HCT116 (cell line): Measurements from ENCODE around the gene KCNC1. TPM values are rescaled to one million over a fixed set of nuclear protein-coding genes. Genes with fewer than 3 reads are reported as not detected.

Source experiments
- ATAC-seq: fragments of 200-7000 bp; cut with Tn5 transposase; 2 replicates; pipeline ENCODE4 v1.9.1; 2020; ENCODE audit warnings: mild to moderate bottlenecking, moderate library complexity
- BruUV-seq: library from RNA; stranded (reverse); fragments of 400-500 nt; replicated peaks from 2 replicates; lab custom pipeline; 2021; lab: Mats Ljungman, UMichigan
- CTCF ChIA-PET: fragments of 300-600 bp; sonication (Branson Sonifier 250); formaldehyde crosslinking; loops from one replicate; lab custom pipeline; 2021; ENCODE audit warnings: antibody characterized with exemption; lab: Charles Lee
- POLR2A ChIA-PET: fragments of 300-600, 350-600 bp; sonication (Branson Sonifier 250); formaldehyde crosslinking; loops from one replicate; lab custom pipeline; 2021; ENCODE audit warnings: antibody characterized with exemption; lab: Charles Lee
- RAD21 ChIA-PET, 2 experiments: fragments of 300-600 bp; sonication (Branson Sonifier 250); formaldehyde crosslinking; loops; one replicate each; lab custom pipeline; 2023; ENCODE audit warnings: low total read pairs in 2 of 2; ENCODE audit not compliant: uncharacterized antibody in 2 of 2, unreplicated experiment in 2 of 2, low non-redundant PET in 1 of 2; lab: Charles Lee
- DNase-seq: peaks from one replicate; pipeline ENCODE4 v3.0.0-alpha.2; 2010; ENCODE audit warnings: low read depth, low spot score
- H2AFZ ChIP-seq: fragments of 200-600 bp; shearing (Covaris generic), sonication (generic); 2 replicates; pipeline ENCODE4 v1.6.1; 2017; ENCODE audit warnings: low read depth, mixed run types, mixed read lengths, antibody characterized with exemption, low read length; ENCODE audit not compliant: poor library complexity, severe bottlenecking
- H3K27ac ChIP-seq: 2 replicates; pipeline ENCODE4 v1.5.1; 2012; ENCODE audit warnings: low read depth, low read length
- H3K27me3 ChIP-seq: fragments of 200-600 bp; sonication (generic); 2 replicates; pipeline ENCODE4 v1.6.1; 2016; ENCODE audit warnings: mixed run types, low read length, mixed read lengths; ENCODE audit not compliant: insufficient read depth
- H3K36me3 ChIP-seq, 2 experiments: fragments of 200-500 bp in 1 of 2; fragments of 200-600 bp in 1 of 2; sonication (Bioruptor generic) in 1 of 2; sonication (generic) in 1 of 2; 2 replicates each; pipeline versions ENCODE4 v1.5.1 to v1.6.1; 2014 to 2016; ENCODE audit warnings: low read length in 2 of 2, inconsistent platforms in 1 of 2, mixed read lengths in 1 of 2, mixed run types in 1 of 2; ENCODE audit not compliant: insufficient read depth in 2 of 2, control insufficient read depth in 1 of 2
- H3K4me1 ChIP-seq, 2 experiments: fragments of 200-600 bp in 1 of 2; sonication (generic) in 1 of 2; 2 replicates each; pipeline versions ENCODE4 v1.5.1 to v1.6.1; 2012 to 2017; ENCODE audit warnings: low read length in 2 of 2, inconsistent platforms in 1 of 2, mild to moderate bottlenecking in 1 of 2, mixed read lengths in 1 of 2, mixed run types in 1 of 2, moderate library complexity in 1 of 2; ENCODE audit not compliant: insufficient read depth in 2 of 2, control insufficient read depth in 1 of 2
- H3K4me2 ChIP-seq: fragments of 200-600 bp; sonication (generic); 2 replicates; pipeline ENCODE4 v1.6.1; 2017; ENCODE audit warnings: mixed run types, low read length, mixed read lengths
- H3K4me3 ChIP-seq, 2 experiments: fragments of 200-600 bp in 1 of 2; sonication (generic) in 1 of 2; replicated peaks in 1 of 2; 2 replicates each; pipeline ENCODE4 v1.5.1; 2011 to 2016; ENCODE audit warnings: low read length in 2 of 2, control low read depth in 1 of 2, low read depth in 1 of 2, mild to moderate bottlenecking in 1 of 2, mixed read lengths in 1 of 2, mixed run types in 1 of 2
- H3K79me2 ChIP-seq: fragments of 200-600 bp; sonication (generic); 2 replicates; pipeline ENCODE4 v1.6.1; 2017; ENCODE audit warnings: mild to moderate bottlenecking, mixed run types, low read length, moderate library complexity, mixed read lengths; ENCODE audit not compliant: insufficient read depth
- H3K9ac ChIP-seq: fragments of 200-600 bp; sonication (generic); 2 replicates; pipeline ENCODE4 v1.6.1; 2016; ENCODE audit warnings: low read length, mixed read lengths
- H3K9me2 ChIP-seq: fragments of 200-600 bp; sonication (generic), shearing (Covaris generic); 2 replicates; pipeline ENCODE4 v1.6.1; 2017; ENCODE audit warnings: mixed run types, mild to moderate bottlenecking, moderate library complexity; ENCODE audit not compliant: insufficient read depth
- H3K9me3 ChIP-seq, 2 experiments: fragments of 200-500 bp in 1 of 2; fragments of 200-600 bp in 1 of 2; sonication (Bioruptor generic) in 1 of 2; sonication (generic) in 1 of 2; 2 replicates each; pipeline ENCODE4 v1.6.1; 2014 to 2017; ENCODE audit warnings: low read length in 2 of 2, mixed read lengths in 2 of 2, inconsistent platforms in 1 of 2, low read depth in 1 of 2, mild to moderate bottlenecking in 1 of 2, mixed run types in 1 of 2, moderate library complexity in 1 of 2; ENCODE audit not compliant: control insufficient read depth in 1 of 2, insufficient read depth in 1 of 2
- H4K20me1 ChIP-seq: fragments of 200-600 bp; sonication (generic), shearing (Covaris generic); 2 replicates; pipeline ENCODE4 v1.6.1; 2017; ENCODE audit warnings: mixed run types, mild to moderate bottlenecking, moderate library complexity; ENCODE audit not compliant: insufficient read depth
- EGR1 ChIP-seq: IDR thresholded peaks from 2 replicates; pipeline ENCODE4 v1.6.1; 2012; ENCODE audit warnings: low read depth
- ELF1 ChIP-seq: IDR thresholded peaks from 2 replicates; pipeline ENCODE4 v1.6.1; 2012; ENCODE audit warnings: low read depth, borderline replicate concordance
- EZH2phosphoT487 ChIP-seq: fragments of 200-600 bp; IDR thresholded peaks from 2 replicates; pipeline ENCODE4 v1.6.1; 2018; ENCODE audit warnings: antibody characterized with exemption, borderline replicate concordance
- FOSL1 ChIP-seq: IDR thresholded peaks from 2 replicates; pipeline ENCODE4 v1.6.1; 2012; ENCODE audit warnings: low read depth
- JUND ChIP-seq: IDR thresholded peaks from 2 replicates; pipeline ENCODE4 v1.6.1; 2012
- MAX ChIP-seq: IDR thresholded peaks from 2 replicates; pipeline ENCODE4 v1.6.1; 2012
- POLR2A ChIP-seq: IDR thresholded peaks from 2 replicates; pipeline ENCODE4 v1.7.0; 2011; ENCODE audit warnings: borderline replicate concordance; ENCODE audit not compliant: insufficient read depth, insufficient read length; ENCODE audit errors: extremely low read depth
- POLR2AphosphoS5 ChIP-seq: IDR thresholded peaks from 2 replicates; pipeline ENCODE4 v1.6.1; 2011; ENCODE audit warnings: mild to moderate bottlenecking, low read depth, low read length, moderate library complexity
- RAD21 ChIP-seq: IDR thresholded peaks from 2 replicates; pipeline ENCODE4 v1.6.1; 2012; ENCODE audit warnings: low read depth, mild to moderate bottlenecking
- REST ChIP-seq: IDR thresholded peaks from 2 replicates; pipeline ENCODE4 v1.6.1; 2012; ENCODE audit warnings: low read depth
- SRF ChIP-seq: IDR thresholded peaks from 2 replicates; pipeline ENCODE4 v1.6.1; 2012; ENCODE audit warnings: low read depth
- ZFX ChIP-seq: fragments of 450-650 bp; IDR thresholded peaks from 2 replicates; pipeline ENCODE4 v1.6.1; 2017
- intact Hi-C: fragments of 100-400 bp; cut with micrococcal nuclease; formaldehyde crosslinking; loops from 2 replicates; pipeline ENCODE4 v1.10.0; 2022
- total RNA-seq: library from RNA; stranded (reverse); gene quantifications from one replicate; pipeline ENCODE4 v1.2.1, GENCODE V29; 2021; ENCODE audit not compliant: unreplicated experiment

KCNC1 gene
- total RNA-seq, 1 experiment from 2014 or later = 0.12 TPM

- no peak for DNase-seq
- Histone ChIP-seq H2AFZ (no peak overlapping the region), H3K4me1 (no peaks in the 10 kb centered on the region), H4K20me1 (no peaks in the 10 kb centered on the region), H3K9ac (no peak overlapping the region), H3K27me3 (peaks cover 19% of the 10 kb centered on the region; the same call in 1 of the 2 replicates), H3K4me3 (no peak overlapping the region), H3K9me2 (no peaks in the 10 kb centered on the region), H3K9me3 (no peaks in the 10 kb centered on the region), H3K36me3 (no peaks in the 10 kb centered on the region), H3K27ac (no peak overlapping the region), H3K4me2 (no peak overlapping the region), H3K79me2 (no peaks in the 10 kb centered on the region)
- CTCF ChIA-PET = no interaction called here
- POLR2A ChIA-PET = no interaction called here
- BruUV-seq = no TSS peak
- intact Hi-C loops = no loop called here
- ATAC-seq = no peak
- no peak for TF ChIP-seq ZFX
- TF ChIP-seq SRF = no peak
- TF ChIP-seq JUND = no peak
- TF ChIP-seq MAX = no peak
- no peak for TF ChIP-seq ELF1
- no peak for TF ChIP-seq FOSL1
- no peak for TF ChIP-seq RAD21
- TF ChIP-seq POLR2AphosphoS5 = no peak
- TF ChIP-seq POLR2A = no peak
- TF ChIP-seq EZH2phosphoT487 = no peak
- TF ChIP-seq EGR1 = no peak
- no peak for TF ChIP-seq REST
- RAD21 ChIA-PET = no interaction called here
These were observed 16.2 kb downstream of the KCNC1 start for GRCh38 chr11:17750801-17751165.
